A549 (cell line): Measurements from ENCODE around the gene TBCK.

ENCODE experiments used
- CHD4 ChIP-seq: fragments of 200-600 bp; sonication (generic); IDR thresholded peaks from 2 replicates; pipeline ENCODE4 v1.6.1; 2016; ENCODE audit warnings: antibody characterized with exemption, mild to moderate bottlenecking, borderline replicate concordance
- CTCF ChIP-seq: fragments of >200 bp; sonication (Bioruptor Twin); formaldehyde crosslinking; IDR thresholded peaks from 3 replicates; pipeline ENCODE4 v1.5.1; 2016
- EP300 ChIP-seq, 2 experiments: fragments of >200 bp; sonication (Bioruptor Twin); formaldehyde crosslinking; IDR thresholded peaks; 2 replicates in 1 of 2; 3 replicates in 1 of 2; pipeline ENCODE4 v1.6.1; 2016 to 2017
- ESRRA ChIP-seq: fragments of 150-350 bp; IDR thresholded peaks from 2 replicates; pipeline ENCODE4 v1.6.1; 2014; ENCODE audit warnings: mild to moderate bottlenecking, low read length, borderline replicate concordance
- FOSL2 ChIP-seq, 2 experiments: fragments of 450-650 bp in 1 of 2; fragments of >200 bp in 1 of 2; sonication (Bioruptor Twin) in 1 of 2; formaldehyde crosslinking; IDR thresholded peaks; 2 replicates each; pipeline versions ENCODE4 v1.5.0 to v1.6.1; 2016 to 2020; ENCODE audit warnings: mild to moderate bottlenecking in 1 of 2, moderate library complexity in 1 of 2
- MAX ChIP-seq: IDR thresholded peaks from 2 replicates; pipeline ENCODE4 v1.6.1; 2012
- NFE2L2 ChIP-seq: fragments of 150-350 bp; conservative IDR thresholded peaks from 2 replicates; pipeline ENCODE4 v1.6.1; 2014; ENCODE audit warnings: low read length
- POLR2A ChIP-seq: IDR thresholded peaks from 2 replicates; pipeline ENCODE4 v1.6.1; 2012; ENCODE audit warnings: mild to moderate bottlenecking, low read length
- RAD21 ChIP-seq, 2 experiments: fragments of >200 bp in 1 of 2; sonication (Bioruptor Twin) in 1 of 2; formaldehyde crosslinking in 1 of 2; IDR thresholded peaks in 1 of 2; conservative IDR thresholded peaks in 1 of 2; 2 replicates in 1 of 2; 3 replicates in 1 of 2; pipeline ENCODE4 v1.6.1; 2012 to 2018; ENCODE audit warnings: inconsistent platforms in 1 of 2
- REST ChIP-seq: fragments of 200-600 bp; sonication (generic); IDR thresholded peaks from 2 replicates; pipeline ENCODE4 v1.6.1; 2016; ENCODE audit warnings: antibody characterized with exemption, mild to moderate bottlenecking, moderate library complexity
- SMC3 ChIP-seq: fragments of >200 bp; sonication (Bioruptor Twin); formaldehyde crosslinking; IDR thresholded peaks from 3 replicates; pipeline ENCODE4 v1.6.1; 2018; ENCODE audit warnings: inconsistent platforms
- ZNF302 ChIP-seq: fragments of 250-450 bp; sonication (Bioruptor Pico); IDR thresholded peaks from 2 replicates; pipeline ENCODE4 v1.9.0; 2021; ENCODE audit warnings: inconsistent platforms, mild to moderate bottlenecking, moderate library complexity

- TF ChIP-seq EP300 (IDR thresholded peaks at IDR 0.05) (no peak), REST (no peak), NFE2L2 (no peak), CTCF (no peak), CHD4 (no peak), POLR2A (no peak), MAX (no peak), SMC3 (no peak), RAD21 (conservative IDR thresholded peaks at IDR 0.05 in 1 of 2, IDR thresholded peaks at IDR 0.05 in 1 of 2) (no peak), ZNF302 (CRISPR knock-in tag) (no peak), ESRRA (no peak), FOSL2 (IDR thresholded peaks at IDR 0.05) (no peak), FOSL2 (CRISPR knock-in tag; IDR thresholded peaks at IDR 0.05) (no peak)
Measured at GRCh38 chr4:106090826-106091225, 225.2 kb downstream of the TBCK start.
